GM21381 (cell line): ENCODE data around the gene DOCK2.

Experiments
- ATAC-seq: cut with Tn5 transposase; IDR thresholded peaks from one replicate; pipeline ENCODE4 v1.9.1; 2021; ENCODE audit warnings: mild to moderate bottlenecking, moderate library complexity; ENCODE audit not compliant: unreplicated experiment

The DOCK2 gene

GRCh38 chr5:169970339-169970738 lies 333.3 kb downstream of the DOCK2 start:
- ATAC-seq = peak; percentile 61

GRCh38 chr5:169970911-169971765 lies 334.1 kb downstream of the DOCK2 start:
- ATAC-seq = no peak

GRCh38 chr5:169971780-169972179 lies 334.7 kb downstream of the DOCK2 start:
- no peak for ATAC-seq

GRCh38 chr5:169973056-169973455 lies 336.0 kb downstream of the DOCK2 start:
- ATAC-seq = no peak

- ATAC-seq = no peak
Measured at GRCh38 chr5:169974121-169974770, 337.2 kb downstream of the DOCK2 start.

- ATAC-seq = no peak
Measured at GRCh38 chr5:169978714-169979113, 341.6 kb downstream of the DOCK2 start.

GRCh38 chr5:169979871-169980270 lies 342.8 kb downstream of the DOCK2 start:
- ATAC-seq = no peak

- no peak for ATAC-seq
Measured at GRCh38 chr5:169980418-169981053, 343.5 kb downstream of the DOCK2 start, which contains the start of gene INSYN2B. Gene INSYN2B (minus strand): TSS chr5:169980495. CDS start chr5:169883898, 96,597 bp downstream.

- ATAC-seq = no peak
Measured at GRCh38 chr5:169988206-169988605, 351.1 kb downstream of the DOCK2 start.

- ATAC-seq = no peak
Measured at GRCh38 chr5:169988947-169989346, 351.9 kb downstream of the DOCK2 start.

- ATAC-seq = no peak
Measured at GRCh38 chr5:169989365-169989764, 352.3 kb downstream of the DOCK2 start.

- no peak for ATAC-seq
Measured at GRCh38 chr5:169991115-169991869, 354.2 kb downstream of the DOCK2 start.

- ATAC-seq = no peak
Measured at GRCh38 chr5:169992789-169993484, 355.9 kb downstream of the DOCK2 start.

- no peak for ATAC-seq
Measured at GRCh38 chr5:169993485-169993790, 356.4 kb downstream of the DOCK2 start.

GRCh38 chr5:169997798-169998197 lies 360.7 kb downstream of the DOCK2 start:
- no peak for ATAC-seq

GRCh38 chr5:169999621-170000020 lies 362.5 kb downstream of the DOCK2 start:
- ATAC-seq = no peak

GRCh38 chr5:170000155-170000554 lies 363.1 kb downstream of the DOCK2 start:
- ATAC-seq = no peak

GRCh38 chr5:170006021-170006420 lies 368.9 kb downstream of the DOCK2 start:
- no peak for ATAC-seq

GRCh38 chr5:170008376-170008775 lies 371.3 kb downstream of the DOCK2 start:
- ATAC-seq = no peak

- ATAC-seq = no peak
Measured at GRCh38 chr5:170010595-170010994, 373.5 kb downstream of the DOCK2 start.

- no peak for ATAC-seq
Measured at GRCh38 chr5:170011751-170012150, 374.7 kb downstream of the DOCK2 start.
